ES-I3 (cell line): ENCODE results near the gene IGFN1.
"Not testable (repeated sequence)": the region's sequence is repeated elsewhere in the genome, so short reads cannot be mapped to it uniquely, and the experiment has no call there.

Experiments used
- H3K36me3 ChIP-seq: 2 replicates; pipeline ENCODE4 v1.6.1; 2013; ENCODE audit warnings: mild to moderate bottlenecking, low read length, control low read depth, moderate library complexity; ENCODE audit not compliant: insufficient read depth
- H3K4me1 ChIP-seq: 2 replicates; pipeline ENCODE4 v1.6.1; 2013; ENCODE audit warnings: mild to moderate bottlenecking, control low read depth, low read length; ENCODE audit not compliant: insufficient read depth
- H3K9ac ChIP-seq: 2 replicates; pipeline ENCODE4 v1.6.1; 2013; ENCODE audit warnings: low read depth, mild to moderate bottlenecking, low read length, moderate library complexity
- H3K9me3 ChIP-seq: 2 replicates; pipeline ENCODE4 v1.6.1; 2013; ENCODE audit warnings: mild to moderate bottlenecking, low read length, moderate library complexity; ENCODE audit not compliant: control insufficient read depth, insufficient read depth

IGFN1 gene

GRCh38 chr1:201153474-201154388 is 36.9 kb upstream of the IGFN1 start:
- Histone ChIP-seq H3K36me3 (peaks cover 24% of the 10 kb centered on the region), H3K9me3 (no peaks in the 10 kb centered on the region), H3K9ac (peak overlapping the region; percentile 93), H3K4me1 (peaks cover 8% of the 10 kb centered on the region)

GRCh38 chr1:201154389-201155165 is 36.0 kb upstream of the IGFN1 start, which contains the start of gene TMEM9:
TSS of gene TMEM9 (minus strand) at chr1:201154474. CDS start at chr1:201153923, 551 bp downstream.
- peaks cover 8% of the 10 kb centered on the region for H3K4me1 ChIP-seq
- H3K36me3 ChIP-seq = peaks cover 23% of the 10 kb centered on the region
- H3K9ac ChIP-seq = peak within 1 kb of the TSS; percentile 93
- no peaks in the 10 kb centered on the region for H3K9me3 ChIP-seq

- H3K36me3 ChIP-seq = peaks cover 18% of the 10 kb centered on the region
- no peaks in the 10 kb centered on the region for H3K9me3 ChIP-seq
- peaks cover 8% of the 10 kb centered on the region for H3K4me1 ChIP-seq
- no peak overlapping the region for H3K9ac ChIP-seq
These were observed 35.3 kb upstream of the IGFN1 start for GRCh38 chr1:201155354-201155753.

GRCh38 chr1:201156346-201156745 is 34.3 kb upstream of the IGFN1 start:
- Histone ChIP-seq H3K9ac (no peak overlapping the region), H3K4me1 (peaks cover 8% of the 10 kb centered on the region), H3K9me3 (no peaks in the 10 kb centered on the region), H3K36me3 (peaks cover 10% of the 10 kb centered on the region)

GRCh38 chr1:201156819-201157218 is 33.8 kb upstream of the IGFN1 start:
- peaks cover 6% of the 10 kb centered on the region; the same call in 1 of the 2 replicates for H3K36me3 ChIP-seq

GRCh38 chr1:201157949-201158348 is 32.7 kb upstream of the IGFN1 start:
- Histone ChIP-seq H3K36me3 (no peaks in the 10 kb centered on the region), H3K9ac (no peak overlapping the region), H3K4me1 (peaks cover 5% of the 10 kb centered on the region), H3K9me3 (no peaks in the 10 kb centered on the region)

More at GRCh38 chr1:201156819-201157218, 33.8 kb upstream of the IGFN1 start:
- Histone ChIP-seq H3K4me1 (peaks cover 8% of the 10 kb centered on the region), H3K9ac (no peak overlapping the region), H3K9me3 (no peaks in the 10 kb centered on the region)

- not testable (repeated sequence) for H3K4me1 ChIP-seq, H3K36me3 ChIP-seq, H3K9ac ChIP-seq, H3K9me3 ChIP-seq
These were observed 27.6 kb upstream of the IGFN1 start for GRCh38 chr1:201163036-201163435.

GRCh38 chr1:201163707-201164106 is 26.9 kb upstream of the IGFN1 start:
- no peak overlapping the region for H3K9ac ChIP-seq
- no peaks in the 10 kb centered on the region for H3K4me1 ChIP-seq
- no peaks in the 10 kb centered on the region for H3K9me3 ChIP-seq
- H3K36me3 ChIP-seq = no peaks in the 10 kb centered on the region

- Histone ChIP-seq H3K4me1 (peaks cover under 1% of the 10 kb centered on the region; the same call in 1 of the 2 replicates), H3K9ac (no peak overlapping the region), H3K36me3 (no peaks in the 10 kb centered on the region), H3K9me3 (no peaks in the 10 kb centered on the region)
These were observed 26.0 kb upstream of the IGFN1 start for GRCh38 chr1:201164645-201165044.

- H3K9ac ChIP-seq = no peak overlapping the region
- no peaks in the 10 kb centered on the region for H3K9me3 ChIP-seq
- no peaks in the 10 kb centered on the region for H3K36me3 ChIP-seq
- peaks cover 10% of the 10 kb centered on the region for H3K4me1 ChIP-seq
These were observed 23.3 kb upstream of the IGFN1 start for GRCh38 chr1:201167041-201167991.

GRCh38 chr1:201169203-201169602 is 21.4 kb upstream of the IGFN1 start:
- Histone ChIP-seq H3K9ac (no peak overlapping the region), H3K9me3 (no peaks in the 10 kb centered on the region), H3K4me1 (peaks cover 10% of the 10 kb centered on the region)

GRCh38 chr1:201169971-201170532 is 20.6 kb upstream of the IGFN1 start:
- Histone ChIP-seq H3K9me3 (no peaks in the 10 kb centered on the region), H3K4me1 (peaks cover 10% of the 10 kb centered on the region), H3K36me3 (no peaks in the 10 kb centered on the region), H3K9ac (peak overlapping the region; percentile 85)

More at GRCh38 chr1:201169203-201169602, 21.4 kb upstream of the IGFN1 start:
- no peaks in the 10 kb centered on the region for H3K36me3 ChIP-seq

GRCh38 chr1:201170533-201171062 is 20.0 kb upstream of the IGFN1 start:
- H3K9ac ChIP-seq = peak overlapping the region; percentile 85
- no peaks in the 10 kb centered on the region for H3K36me3 ChIP-seq
- no peaks in the 10 kb centered on the region for H3K9me3 ChIP-seq
- peaks cover 10% of the 10 kb centered on the region for H3K4me1 ChIP-seq
